Erythroblast (primary cell): Measurements from ENCODE around the gene LRP2.

Experiments used
- DNase-seq, 2 experiments: peaks; one replicate each; lab custom pipeline; 2025; lab: John Stamatoyannopoulos, UW
- GATA1 ChIP-seq: IDR thresholded peaks from 2 replicates; pipeline ENCODE4 v1.6.1; 2011; ENCODE audit warnings: low read depth, mild to moderate bottlenecking, control low read depth, low read length, moderate library complexity
- POLR2A ChIP-seq: IDR thresholded peaks from 2 replicates; pipeline ENCODE4 v1.6.1; 2011; ENCODE audit warnings: mild to moderate bottlenecking, low read length

The LRP2 gene

DNA sequence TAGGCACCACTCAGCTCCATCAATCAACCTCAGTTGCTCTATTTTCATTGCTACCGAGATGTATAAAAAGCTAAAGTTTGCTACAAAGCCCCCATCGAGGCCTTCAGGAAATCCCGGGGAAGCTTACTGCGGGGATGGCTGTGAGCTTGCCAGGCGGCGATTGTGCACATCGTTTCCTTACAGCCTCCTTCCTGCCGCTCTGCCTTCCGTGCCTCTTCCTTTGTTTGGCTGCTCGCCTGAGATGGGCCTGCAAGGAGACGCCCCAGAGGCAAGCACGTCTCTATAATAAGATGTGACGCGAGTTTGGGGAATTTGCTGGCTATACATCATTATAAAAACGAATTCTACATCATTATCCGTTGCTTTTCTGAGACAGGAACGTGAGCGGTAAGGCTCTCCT, 251.4 kb downstream of the LRP2 start:
- TF ChIP-seq POLR2A (no peak), GATA1 (no peak)
- DNase-seq: no peak

GRCh38 chr2:169110419-169110818, 251.9 kb downstream of the LRP2 start:
- DNase-seq: no peak
- TF ChIP-seq POLR2A: no peak
- no peak for TF ChIP-seq GATA1

GRCh38 chr2:169109502-169110409, 252.6 kb downstream of the LRP2 start:
- TF ChIP-seq POLR2A (no peak), GATA1 (no peak)
- DNase-seq: peak; percentile 83 to 90

- no peak for TF ChIP-seq POLR2A
- no peak for TF ChIP-seq GATA1
Measured at GRCh38 chr2:169108099-169108884, 254.0 kb downstream of the LRP2 start.

GRCh38 chr2:169107645-169108044, 254.7 kb downstream of the LRP2 start:
- no peak for DNase-seq

More at GRCh38 chr2:169108099-169108884, 254.0 kb downstream of the LRP2 start:
- no peak for DNase-seq

DNA sequence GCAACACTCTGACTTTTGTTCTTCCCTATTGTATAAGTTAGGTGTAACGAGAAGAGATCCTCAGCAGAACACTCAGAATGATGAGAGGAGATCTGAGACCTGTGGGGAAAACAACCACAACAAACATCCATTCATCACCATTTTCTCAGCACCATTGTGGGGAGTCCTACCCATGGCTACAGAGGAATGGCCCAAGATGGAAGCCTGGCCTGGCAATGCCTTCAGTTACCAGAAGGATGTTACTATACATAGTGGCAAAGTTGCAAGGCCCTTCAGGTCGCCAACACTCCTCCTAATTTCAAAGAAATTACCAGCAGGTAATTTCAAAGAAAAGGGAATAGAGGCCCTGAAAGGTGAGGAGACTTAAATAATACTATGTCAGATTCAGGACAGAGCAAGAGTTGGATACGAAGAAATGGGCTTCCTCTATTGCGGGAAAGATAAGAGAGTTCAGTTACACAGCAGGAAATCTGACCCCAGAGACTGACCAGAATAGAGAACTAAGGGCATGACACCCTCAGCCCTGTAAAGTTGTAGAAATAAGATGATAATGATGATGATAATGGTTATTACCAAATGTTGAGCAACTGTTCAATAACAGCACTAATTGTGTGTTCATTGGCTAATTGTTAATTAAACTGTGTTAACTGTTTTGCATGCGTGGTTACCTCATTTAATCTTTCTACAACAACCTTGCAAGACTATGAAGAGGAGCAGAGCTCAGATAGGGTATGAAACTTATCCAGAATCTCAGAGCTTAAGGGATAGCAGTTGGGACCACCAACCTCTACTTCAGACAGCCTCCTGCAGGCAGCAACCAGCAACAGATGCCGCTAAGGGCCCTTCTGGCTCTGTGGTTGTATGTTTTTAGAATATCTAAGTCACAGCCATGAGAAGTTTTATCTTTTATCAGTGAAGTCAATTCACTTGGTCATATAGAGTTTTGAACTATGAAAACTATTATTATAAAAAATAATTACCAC, 255.5 kb downstream of the LRP2 start:
- TF ChIP-seq POLR2A (no peak), GATA1 (no peak)
- DNase-seq: peak; percentile 5 to 21

More at GRCh38 chr2:169107645-169108044, 254.7 kb downstream of the LRP2 start:
- no peak for TF ChIP-seq POLR2A
- no peak for TF ChIP-seq GATA1

GRCh38 chr2:169106134-169106533, 256.2 kb downstream of the LRP2 start:
- DNase-seq: no peak
- TF ChIP-seq GATA1 (no peak), POLR2A (no peak)

- TF ChIP-seq POLR2A (no peak), GATA1 (no peak)
- peak in 1 of 2 experiments; percentile 16 for DNase-seq
Measured at GRCh38 chr2:169105476-169105875, 256.9 kb downstream of the LRP2 start.

GRCh38 chr2:169104848-169105247, 257.5 kb downstream of the LRP2 start:
- DNase-seq: no peak
- TF ChIP-seq GATA1 (no peak), POLR2A (no peak)

DNA sequence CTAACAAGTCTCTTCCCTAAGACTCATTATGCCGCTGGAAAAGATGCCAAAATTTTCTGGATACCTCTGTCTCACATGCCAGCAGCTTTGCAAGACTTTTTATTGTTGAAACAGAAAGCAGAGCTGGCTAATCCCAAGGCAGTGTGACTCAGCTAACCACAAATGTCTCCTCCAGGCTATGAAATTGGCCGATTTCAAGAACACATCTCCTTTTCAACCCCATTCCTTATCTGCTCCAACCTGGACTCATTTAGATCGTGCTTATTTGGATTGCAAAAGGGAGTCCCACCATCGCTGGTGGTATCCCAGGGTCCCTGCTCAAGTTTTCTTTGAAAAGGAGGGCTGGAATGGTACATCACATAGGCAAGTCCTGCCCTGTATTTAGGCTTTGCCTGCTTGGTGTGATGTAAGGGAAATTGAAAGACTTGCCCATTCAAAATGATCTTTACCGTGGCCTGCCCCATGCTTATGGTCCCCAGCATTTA, 266.7 kb downstream of the LRP2 start:
- peak; percentile 5 to 20 for DNase-seq
- TF ChIP-seq POLR2A: no peak
- no peak for TF ChIP-seq GATA1

DNA sequence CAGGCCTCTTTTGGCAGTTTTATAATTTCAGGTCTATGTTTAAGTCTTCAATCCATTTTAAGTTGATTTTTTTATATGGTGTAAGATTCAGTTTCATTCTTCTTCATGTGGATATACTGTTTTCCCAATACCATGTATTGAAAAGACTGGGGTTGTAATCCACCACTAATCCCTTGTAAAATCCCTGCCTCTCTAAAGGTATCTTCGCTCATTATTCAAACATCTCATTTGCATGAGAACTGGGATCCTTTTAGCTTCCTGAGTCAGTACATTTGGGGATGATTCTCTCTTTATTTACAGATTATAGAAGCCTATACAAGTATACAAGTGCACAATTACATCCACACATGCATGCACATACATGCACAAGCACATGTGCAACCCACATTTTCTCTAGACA, 267.7 kb downstream of the LRP2 start:
- no peak for DNase-seq
- TF ChIP-seq POLR2A (no peak), GATA1 (no peak)

- no peak for DNase-seq
- TF ChIP-seq GATA1: no peak
- no peak for TF ChIP-seq POLR2A
Measured at GRCh38 chr2:169093535-169093934, 268.8 kb downstream of the LRP2 start.

DNA sequence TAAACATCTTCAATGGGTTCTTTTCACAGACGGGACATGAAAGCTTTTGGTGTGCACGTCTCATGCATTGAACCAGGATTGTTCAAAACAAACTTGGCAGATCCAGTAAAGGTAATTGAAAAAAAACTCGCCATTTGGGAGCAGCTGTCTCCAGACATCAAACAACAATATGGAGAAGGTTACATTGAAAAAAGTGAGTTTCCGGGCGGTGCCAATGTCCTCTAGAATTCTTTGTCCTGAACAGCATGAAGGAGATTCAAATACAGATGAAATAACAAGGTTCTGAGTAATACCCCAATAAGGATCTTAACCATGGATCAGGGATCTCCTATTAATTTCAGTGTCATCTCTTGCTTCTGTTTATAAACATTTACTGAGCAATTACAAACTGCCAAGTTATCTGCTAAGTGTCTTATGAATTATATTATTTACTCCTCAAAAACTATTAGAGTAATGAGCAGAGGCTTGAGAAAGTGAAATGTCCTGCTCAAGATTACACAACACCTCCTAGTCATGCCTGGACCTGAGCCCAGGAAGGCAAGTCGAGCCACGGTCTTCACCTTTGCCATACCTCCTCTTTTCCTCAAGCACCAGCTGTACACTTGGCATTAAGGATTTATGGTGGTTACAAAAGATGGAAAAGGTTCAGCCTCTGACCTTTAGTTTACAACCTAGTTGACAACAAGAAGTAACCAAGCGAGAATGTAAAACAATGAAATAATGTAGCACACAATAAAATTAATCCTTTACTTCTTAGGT, 270.4 kb downstream of the LRP2 start:
- no peak for DNase-seq
- TF ChIP-seq POLR2A: no peak
- TF ChIP-seq GATA1: no peak
